Measurements from ENCODE around the gene RPP21.

RPP21 gene

DNA sequence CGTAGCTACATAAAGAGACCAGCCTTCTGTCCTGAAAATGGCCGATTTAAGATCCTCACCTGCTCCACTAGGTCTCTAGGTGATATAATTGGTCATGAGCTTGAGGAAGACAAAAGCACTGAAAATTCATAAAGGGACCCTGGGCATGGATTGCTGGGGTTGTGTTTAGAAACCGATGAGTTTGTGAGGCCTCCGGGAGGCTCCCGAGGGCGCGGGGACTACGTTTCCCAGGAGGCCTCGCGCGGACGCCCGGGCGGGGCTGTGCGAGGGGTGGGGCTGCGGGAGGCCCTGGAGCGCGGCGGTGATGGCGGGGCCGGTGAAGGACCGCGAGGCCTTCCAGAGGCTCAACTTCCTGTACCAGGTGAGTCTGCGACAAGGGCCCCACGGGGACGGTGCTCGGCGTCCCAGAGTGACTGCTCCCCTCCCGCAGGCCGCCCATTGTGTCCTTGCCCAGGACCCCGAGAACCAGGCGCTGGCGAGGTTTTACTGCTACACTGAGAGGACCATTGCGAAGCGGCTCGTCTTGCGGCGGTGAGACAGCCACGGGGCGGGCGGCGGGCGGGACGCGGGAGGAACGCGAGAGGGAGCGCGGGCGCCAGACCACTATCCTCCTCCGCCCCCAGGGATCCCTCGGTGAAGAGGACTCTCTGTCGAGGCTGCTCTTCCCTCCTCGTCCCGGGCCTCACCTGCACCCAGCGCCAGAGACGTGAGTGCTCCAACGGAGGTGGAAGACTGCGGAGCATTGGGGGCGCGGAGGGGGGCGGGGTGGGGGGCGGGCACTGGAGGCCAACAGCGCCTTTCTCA is at the start of gene RPP21:
Gene RPP21 (plus strand): TSS at position 289 of the 804 bp plus-strand sequence. CDS start 16 bp downstream, at position 305.
- DNase-seq = peak; percentile 68

DNA sequence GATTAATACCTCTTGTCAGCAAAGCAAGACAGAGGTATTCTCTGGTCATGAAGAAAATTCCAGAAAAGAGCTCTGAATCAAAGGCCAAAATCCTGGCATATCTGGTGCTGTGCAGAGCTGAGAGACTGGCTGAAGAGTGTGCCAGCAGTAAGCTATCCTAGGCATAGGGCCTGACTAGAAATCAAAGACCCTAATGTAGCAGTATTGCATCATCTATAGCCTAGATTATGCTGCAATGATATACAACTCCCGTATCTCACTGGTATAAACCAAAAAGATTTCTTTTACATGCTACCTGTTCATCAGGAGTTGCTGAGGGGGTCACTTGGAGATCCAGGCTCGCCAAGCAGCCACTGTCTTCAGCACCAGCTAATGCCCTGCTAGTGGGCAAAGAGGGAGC is 49.1 kb upstream of the RPP21 start:
- DNase-seq = no peak

DNA sequence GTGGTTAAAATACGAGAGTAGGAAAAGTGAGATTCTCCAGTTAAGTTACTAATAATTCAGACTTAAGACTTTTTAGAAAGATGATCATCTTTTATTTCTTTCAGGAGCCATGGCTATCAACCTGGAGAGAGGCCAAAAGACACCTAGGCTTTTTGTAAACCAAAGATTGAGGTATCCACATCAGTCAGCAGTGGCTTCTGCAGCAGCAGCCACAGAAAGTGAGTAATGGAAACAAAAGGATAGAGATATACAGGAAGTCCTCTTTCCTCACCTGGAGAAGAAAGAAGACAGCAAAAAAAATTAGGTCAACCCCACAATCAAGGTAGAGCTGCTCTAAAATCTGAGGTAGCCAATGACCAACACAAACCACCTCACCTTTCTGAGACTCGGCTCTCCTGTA is 41.0 kb upstream of the RPP21 start:
- DNase-seq = no peak

DNA sequence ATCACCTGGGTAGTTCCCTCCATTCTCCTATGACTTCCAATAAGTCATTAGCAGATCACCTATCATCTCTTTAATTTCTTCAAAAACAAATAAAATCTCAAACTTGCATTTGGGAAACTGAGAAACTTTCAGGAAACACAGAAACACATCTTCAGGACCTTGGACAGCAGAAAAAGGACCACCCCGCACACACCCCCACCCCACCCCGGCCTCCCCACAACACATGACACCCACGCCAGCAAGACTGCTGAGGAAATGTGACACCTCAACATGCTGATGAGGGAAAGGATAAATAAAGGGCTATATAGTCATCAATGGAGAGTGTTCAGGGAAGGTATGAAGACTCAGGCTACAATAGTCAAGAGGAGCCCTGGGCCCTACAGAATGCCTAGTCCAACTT is 33.9 kb upstream of the RPP21 start:
- no peak for DNase-seq

DNA sequence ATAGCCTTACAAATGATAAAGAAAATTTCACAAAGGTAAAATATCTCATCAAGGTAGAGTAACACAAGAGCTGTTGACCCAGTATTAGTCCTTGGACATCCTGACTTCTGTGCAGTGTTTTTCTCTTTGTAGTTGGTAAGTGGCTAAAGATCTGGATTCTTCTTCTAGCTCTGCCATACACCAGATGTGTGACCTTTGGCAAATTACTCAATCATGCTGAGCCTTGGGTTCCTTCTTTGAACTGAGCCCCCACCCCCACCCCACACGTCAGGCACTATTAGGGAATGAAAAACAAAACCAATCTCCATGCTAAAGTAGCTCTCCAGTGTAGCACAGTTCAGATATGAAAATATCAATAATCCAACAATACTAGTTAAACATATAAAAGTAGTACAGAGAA is 33.3 kb upstream of the RPP21 start:
- no peak for DNase-seq

DNA sequence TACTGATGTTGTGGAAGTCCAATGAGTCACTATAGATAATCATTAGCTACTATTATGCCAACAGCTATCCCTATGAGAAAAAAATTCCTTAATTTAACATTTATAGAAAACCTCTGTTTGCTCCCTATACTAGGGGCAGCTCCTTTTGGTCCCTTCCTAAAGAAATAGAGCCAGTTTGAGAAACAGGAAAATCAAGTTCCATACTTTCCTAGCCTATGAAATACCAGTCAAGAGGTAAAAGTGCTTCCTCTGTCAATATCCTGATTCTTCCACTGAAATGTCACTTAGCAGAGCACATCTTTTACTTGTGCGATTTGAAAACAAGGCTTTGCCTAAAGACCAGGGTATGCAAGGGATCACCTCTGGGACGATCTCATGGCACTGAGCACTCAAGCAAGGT is 32.7 kb upstream of the RPP21 start:
- DNase-seq = no peak

DNA sequence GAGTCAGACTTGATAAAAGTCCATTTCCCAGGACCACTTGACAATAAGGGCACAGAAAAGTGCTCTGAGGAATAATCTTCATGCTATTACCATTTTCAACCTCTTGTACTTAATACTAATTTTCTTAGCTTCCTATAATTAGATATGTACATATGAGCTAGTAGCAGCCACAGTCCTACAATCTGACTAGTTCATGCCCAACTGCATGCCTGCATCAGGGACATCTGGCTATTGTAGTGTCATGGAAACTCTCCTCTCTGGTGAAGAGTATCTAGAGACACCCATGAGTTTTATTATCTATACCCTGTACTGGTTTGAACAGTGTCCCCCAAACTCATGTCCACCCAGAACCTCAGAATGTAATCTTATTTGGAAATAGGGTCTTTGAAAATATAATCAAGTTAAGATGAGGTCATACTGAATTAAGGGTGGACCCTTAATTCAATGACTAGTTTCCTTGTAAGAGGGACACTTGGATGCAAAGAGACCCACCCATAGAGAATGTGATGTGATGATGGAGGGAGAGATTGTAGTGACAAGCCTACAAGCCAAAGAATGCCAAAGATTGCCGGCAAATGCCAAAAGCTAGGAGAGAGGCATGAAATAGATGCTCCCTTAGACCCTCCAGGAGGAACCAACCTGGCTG is 32.2 kb upstream of the RPP21 start:
- DNase-seq = no peak

DNA sequence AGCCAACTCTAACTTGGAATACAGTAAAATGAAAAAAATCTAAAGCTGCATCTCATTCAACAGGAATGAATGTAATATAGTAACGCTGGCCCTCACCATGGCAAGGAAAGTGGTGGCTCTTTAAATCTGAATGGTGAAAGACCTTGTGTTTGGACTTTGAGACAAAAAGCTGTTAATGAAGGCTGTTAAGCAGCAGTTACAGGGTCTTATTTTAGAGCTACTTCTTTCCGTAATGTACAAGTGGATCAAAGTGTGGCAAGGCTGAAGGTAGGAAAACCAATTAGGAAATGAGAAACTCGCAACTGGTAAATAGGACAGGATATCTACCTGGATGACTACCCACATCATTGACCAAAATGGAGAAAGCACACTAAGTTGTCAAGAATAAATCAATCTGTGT is 29.8 kb upstream of the RPP21 start:
- no peak for DNase-seq

DNA sequence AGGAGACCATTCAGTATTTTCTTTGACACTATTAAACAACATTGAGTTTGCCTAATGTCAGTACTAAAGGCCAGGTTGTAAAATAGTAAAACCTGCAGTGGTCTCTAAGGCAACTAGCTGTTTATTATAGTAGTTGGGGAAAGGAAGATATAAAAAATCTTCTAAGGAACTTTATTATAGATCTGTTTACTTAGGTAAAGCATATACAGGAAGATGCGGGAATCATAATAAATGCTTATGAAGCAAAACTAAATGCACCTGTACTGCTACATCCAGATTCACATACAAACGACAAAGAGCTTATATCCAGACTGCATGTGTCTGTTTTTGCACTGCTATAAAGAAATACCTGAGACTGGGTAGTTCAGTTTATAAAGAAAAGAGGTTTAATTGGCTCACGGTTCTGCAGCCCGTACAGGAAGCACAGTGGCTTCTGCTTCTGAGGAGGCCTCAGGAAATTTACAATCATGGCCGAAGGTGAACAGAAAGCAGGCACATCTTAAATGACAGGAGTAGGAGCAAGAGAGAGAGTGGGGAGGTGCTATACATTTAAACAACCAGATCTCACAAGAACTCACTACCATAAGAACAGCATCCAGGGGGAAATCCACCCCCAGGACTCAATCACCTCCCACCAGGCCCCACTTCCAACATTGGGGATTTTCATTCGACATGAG is 26.9 kb upstream of the RPP21 start:
- DNase-seq = no peak

DNA sequence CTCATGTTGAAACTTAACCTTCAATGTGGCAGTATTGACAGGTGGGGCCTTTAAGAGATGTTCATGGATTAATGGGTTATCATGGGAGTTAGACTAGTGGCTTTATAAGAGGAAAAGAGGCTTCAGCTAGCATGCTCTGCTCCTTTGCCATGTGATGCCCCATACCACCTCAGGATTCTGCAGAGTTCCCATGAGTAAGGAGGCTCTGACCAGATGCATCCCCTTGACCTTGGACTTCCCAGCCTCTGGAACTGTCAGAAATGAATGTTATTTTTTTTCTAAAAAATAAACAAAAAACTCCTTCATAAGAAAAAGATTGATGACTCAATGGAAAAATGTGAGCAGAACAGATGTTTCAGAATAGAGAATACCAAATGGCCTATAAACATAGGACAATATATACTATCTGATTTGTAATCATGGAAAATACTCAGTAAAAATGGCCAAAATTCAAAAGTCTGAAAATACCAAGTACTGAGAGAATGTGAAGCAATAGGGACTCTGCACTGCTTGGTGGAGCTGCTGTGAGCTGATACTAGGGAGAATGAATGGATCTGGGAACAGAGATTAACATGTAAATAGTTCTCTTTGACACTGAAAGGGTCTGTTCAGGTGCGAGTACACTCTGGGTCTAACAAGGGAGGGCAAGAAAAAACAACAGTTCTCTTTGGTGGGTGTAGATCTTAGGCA is 25.7 kb upstream of the RPP21 start:
- no peak for DNase-seq

DNA sequence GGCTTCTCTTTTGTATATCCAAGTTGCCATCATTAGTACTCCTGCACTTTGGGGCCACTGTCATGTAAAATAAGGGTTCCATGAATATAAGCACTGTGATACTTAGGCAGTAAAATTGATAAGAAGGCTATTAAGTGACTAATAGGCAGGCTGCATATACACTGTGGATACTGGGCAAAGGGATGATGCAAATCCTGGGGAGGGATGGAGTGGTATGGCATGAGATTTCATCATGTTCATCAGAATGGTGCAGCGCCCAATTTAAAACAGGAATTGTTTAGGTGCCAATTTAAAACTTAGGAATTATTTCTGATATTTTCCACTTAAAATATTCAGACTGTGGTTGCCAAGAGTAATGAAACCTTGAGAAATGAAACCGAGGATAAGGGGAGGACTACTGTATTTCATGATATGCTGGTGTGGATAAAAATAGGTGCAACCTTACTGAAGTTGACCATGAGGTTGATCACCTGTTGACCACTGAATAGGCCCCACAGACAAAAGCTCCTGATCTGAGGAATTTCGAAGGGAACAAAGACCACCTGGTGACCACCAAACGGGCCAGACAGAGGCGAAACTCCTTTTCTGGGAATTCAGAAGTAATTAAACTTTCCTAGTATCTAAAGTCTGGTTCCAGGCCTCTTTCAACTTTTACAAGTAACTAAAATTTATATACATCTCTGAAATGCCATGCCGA is 23.1 kb upstream of the RPP21 start:
- no peak for DNase-seq

DNA sequence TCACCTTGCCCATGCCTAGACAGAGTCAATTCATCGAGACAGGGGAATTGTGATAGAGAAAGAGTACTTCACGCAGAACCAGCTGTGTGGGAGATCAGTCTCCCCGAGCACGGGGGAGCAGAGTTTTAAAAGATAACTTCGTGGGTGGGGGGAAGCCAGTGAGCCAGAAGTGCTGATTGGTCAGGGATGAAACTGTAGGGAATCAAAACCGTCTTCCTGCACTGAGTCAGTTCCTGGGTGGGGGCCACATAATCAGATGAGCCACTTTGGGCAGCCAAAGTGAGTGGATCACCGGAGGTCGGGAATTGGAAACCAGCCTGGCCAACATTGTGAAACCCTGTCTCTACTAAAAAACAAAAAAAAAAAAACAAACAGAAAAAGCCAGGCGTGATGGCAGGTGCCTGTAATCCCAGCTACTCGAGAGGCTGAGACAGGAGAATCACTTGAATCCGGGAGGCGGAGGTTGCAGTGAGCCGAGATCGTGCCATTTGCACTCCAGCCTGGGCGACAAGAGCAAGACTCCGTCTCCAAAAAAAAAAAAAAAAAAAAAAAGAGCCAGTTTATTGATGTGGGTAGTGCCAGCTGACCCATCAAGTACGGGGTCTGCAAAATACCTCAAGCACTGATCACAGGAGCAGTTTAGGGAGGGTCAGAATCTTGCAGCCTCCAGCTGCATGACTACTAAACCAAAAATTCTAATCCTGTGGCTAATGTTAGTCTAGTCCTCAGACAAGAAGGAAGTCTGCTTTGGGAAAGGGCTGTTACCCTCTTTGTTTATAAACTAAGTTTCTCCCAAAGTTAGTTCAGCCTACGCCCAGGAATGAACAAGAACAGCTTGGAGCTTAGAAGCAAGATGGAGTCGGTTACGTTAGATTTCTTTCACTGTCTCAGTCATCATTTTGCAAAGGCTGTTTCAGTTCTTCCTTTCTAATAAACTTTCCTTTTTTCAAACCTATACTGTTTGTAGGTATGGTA is 22.1 kb upstream of the RPP21 start:
- DNase-seq = no peak

DNA sequence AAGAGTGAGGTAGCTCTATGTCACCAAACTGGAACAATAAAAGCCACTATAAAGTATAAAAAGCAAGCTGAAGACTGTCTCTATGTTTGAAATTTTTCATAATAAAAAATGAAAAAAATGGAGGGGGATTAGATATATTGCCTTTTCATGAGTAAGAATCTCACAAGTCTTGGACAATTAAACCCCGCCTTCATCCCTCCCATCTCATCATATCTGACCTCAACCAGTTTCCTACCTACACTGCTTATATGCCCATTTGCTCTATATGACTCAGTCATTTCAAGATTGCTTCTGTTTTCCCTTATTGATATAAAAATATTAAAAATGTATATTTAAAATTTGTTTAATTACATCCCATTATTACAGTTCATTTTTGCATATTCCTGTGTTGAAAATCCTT is 21.1 kb upstream of the RPP21 start:
- no peak for DNase-seq

DNA sequence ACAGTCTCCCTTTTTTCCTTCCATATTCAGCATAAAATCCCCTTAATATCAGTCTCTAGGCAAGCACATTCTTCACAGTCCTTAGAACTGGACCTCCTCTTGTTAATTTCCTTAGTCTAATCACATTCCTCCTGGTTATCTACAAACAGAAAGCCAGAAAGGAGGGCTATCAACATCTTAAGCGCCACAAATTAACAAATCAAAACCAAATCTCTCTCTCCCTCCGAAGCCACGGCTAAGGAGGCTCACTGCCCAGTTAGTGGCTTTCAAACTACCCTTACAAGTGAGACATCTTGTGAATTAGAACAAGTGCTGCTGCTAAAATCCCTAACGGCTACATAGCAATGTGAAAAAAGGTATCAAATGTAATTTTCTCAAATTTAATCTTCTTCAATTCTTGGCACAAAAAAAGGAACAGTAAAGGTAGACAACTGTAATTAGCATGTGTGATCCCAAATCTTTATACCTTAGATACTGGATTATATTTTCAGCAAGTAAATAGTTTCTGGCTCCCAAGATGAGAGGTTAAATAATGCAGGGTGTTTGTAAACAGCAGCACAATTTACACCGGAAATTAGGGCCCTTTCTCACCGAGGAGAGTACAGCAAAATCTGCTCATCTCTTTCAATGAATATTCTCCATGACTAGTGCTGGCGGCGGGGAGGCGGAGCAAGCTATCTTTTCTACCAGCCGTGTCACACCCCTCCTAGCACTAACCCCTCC is 19.6 kb upstream of the RPP21 start:
- no peak for DNase-seq

DNA sequence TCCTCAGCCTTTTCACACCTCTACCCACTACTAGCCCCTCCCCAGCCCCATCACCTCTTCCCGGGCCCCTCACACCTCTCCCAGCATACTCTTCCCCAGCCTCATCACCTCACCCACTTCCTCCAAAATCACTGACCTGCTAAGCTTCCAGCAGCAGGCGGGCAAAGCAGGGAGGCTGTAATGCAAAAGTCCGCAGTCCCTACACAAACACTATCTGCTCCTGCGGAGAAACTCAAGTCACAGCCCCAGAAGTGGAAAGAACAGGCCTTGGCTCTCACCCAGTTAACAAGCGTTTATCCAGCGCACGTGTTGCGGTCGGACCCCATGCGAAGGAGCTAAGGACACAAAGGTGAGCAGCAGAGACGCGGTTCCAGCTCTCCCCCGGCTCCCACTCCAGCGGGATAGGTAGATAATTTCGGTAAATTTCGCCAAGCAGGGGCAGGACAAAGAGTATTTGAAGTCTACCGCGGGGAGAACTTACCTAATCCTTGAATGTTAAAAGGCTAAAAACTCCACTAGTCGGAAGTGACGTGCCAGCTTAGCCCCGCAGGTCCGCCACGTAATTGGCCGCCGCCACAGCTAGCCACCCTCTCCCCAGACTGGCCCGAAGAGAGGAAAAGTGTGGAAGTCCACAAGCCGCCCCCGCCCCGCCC is 19.0 kb upstream of the RPP21 start:
- peak; percentile 73 for DNase-seq

DNA sequence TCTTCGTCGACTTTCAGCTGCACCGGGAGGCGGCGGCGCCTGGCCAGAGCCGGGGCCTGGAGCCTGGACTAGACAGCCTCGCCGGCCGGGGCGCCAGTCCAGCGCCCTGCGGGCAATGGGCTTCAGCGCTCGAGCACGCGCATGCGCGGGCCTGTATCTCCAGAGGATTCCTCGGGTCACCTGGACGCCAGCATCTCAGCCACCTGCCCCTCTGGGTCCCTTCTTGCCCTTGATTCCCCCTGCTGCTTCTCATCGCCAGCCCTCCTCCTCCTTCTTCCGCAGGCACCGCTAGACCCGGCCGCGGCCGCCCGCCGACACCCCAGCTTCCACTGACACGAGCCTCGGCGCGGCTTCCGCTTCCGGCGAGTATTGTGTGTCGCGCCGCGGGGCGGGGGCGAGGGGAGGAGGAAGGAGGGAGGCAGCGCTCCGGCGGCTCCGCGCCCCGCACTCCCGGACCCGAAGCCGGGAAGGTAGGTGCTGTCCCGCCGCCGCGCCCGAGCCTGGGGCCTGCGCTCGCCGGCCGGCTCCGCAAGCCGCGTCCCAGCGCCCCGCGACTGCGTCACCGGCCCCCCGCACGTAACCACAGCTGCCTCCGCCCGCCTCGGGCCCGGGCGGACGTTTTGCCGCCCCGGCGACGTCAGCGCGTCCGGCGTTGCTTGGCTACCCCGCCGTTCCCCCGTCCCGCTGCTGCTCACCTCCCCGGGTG is 18.3 kb upstream of the RPP21 start, which contains the start of gene TRIM39:
Gene TRIM39 (plus strand): TSS at position 402 of the 706 bp plus-strand sequence. CDS start 2,391 bp downstream, outside the sequence.
- DNase-seq = peak; percentile 84

DNA sequence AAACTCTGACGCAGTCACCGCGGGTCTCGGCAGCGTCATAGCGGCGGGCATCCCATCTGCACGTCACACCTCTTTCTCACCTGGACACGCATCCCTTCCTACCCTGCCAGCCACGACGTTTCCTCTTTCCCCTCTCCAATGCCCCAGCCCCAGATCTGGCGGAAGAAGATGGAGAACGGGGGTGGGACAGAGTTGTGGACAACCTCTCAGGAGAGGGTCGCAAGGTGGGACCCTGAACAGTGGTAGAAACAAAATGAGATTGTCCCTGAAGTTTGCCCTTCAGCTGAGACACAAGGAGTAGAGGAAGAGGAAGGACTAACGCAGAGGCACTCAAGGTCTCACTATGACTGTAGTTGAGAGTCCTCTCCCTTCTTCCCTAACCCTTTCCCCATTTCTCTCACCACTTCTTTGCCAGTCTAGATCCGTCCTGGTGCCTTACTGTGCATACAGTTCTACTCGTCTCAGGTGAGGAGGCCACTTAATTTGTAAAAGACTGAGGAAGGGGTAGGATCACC is 17.7 kb upstream of the RPP21 start:
- peak; percentile 72 for DNase-seq

DNA sequence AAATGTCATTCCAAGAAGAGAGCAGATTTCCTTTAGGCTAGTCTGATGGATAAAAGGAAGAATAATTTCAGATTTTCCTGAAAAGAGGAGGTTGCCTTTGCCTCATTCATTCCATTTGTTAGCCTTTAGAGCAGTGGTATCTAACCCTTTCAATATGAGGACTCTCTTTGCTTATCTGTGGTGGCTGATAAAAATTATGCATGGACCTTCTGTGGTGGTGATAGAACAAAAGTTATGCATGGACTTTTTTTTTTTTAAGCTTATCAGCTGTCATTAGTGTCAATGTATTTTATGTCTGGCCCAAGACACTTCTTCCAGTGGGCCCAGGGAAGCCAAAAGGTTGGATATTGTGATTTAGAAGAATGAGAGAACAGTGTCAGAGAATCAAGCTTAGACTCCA is 16.6 kb upstream of the RPP21 start:
- no peak for DNase-seq

DNA sequence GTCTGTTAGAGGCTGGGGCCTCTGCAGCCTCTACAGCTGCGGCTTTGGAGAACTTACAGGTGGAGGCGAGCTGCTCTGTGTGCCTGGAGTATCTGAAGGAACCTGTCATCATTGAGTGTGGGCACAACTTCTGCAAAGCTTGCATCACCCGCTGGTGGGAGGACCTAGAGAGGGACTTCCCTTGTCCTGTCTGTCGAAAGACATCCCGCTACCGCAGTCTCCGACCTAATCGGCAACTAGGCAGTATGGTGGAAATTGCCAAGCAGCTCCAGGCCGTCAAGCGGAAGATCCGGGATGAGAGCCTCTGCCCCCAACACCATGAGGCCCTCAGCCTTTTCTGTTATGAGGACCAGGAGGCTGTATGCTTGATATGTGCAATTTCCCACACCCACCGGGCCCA is 15.6 kb upstream of the RPP21 start:
- no peak for DNase-seq

All from NCI-H1105 treated with DMSO at 0.1 percent for 48 hours (cell line).